NCI-H2196 treated with DMSO at 0.1 percent for 48 hours (cell line): ENCODE measurements around the gene PLEKHG5.

Experiments
- DNase-seq: peaks from one replicate; lab custom pipeline; 2025; ENCODE audit not compliant: unreplicated experiment; lab: John Stamatoyannopoulos, UW

PLEKHG5 gene

DNA sequence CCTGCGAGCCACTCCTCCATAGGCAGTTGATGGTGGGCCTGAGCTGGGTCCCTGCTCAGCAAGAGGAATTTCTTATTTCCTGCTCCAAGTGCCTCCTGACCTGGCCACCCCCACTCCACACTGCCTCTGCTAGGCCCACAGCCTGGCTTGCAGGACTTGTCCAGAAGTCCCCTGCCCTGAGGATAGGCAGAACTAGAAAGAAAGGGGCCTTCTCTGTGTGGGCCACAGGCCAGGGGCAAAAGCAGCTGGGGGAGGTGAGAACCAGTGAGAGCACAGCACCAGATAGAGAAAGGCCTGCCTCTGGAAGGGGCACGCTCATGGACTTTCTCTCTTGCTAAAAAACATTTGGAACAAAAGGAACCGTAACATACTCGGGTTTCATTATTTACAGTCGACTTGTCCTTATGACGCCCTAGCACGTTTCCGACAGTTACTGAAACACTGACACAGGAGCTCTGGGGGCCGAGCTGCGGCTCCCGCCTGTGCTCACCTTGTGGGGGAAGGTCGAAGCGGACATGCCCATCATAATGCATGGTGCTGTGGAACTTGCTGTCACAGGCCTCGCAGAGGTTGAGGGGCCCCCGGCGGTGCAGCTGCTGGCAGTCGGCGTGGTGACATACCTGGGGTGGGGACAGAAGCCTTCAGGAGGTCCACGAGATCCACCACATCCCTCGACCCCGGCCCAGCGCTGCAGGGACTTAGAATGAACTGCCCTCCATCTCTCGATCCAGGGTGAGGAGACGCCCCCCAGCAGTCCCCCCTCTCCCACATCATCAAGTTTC lies 14.2 kb downstream of the PLEKHG5 start:
- no peak for DNase-seq

DNA sequence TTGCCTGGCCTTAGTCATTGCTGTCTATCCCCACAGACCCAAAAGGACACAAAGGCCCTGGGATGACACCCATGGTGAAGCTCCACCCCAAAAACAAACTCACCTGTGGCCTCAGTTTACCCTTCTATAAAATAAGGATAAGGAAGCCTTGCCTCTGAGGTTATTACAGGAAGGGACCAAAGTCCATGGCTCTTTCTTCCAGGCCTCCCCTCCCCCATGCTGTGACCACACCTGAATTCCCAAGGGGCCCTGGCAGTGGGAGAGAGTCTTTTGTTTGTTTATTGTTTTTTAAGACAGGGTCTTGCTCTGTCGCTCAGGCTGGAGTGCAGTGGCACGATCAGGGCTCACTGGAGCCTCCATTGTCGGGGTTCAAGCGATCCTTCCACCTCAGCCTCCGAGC lies 15.0 kb downstream of the PLEKHG5 start:
- no peak for DNase-seq

DNA sequence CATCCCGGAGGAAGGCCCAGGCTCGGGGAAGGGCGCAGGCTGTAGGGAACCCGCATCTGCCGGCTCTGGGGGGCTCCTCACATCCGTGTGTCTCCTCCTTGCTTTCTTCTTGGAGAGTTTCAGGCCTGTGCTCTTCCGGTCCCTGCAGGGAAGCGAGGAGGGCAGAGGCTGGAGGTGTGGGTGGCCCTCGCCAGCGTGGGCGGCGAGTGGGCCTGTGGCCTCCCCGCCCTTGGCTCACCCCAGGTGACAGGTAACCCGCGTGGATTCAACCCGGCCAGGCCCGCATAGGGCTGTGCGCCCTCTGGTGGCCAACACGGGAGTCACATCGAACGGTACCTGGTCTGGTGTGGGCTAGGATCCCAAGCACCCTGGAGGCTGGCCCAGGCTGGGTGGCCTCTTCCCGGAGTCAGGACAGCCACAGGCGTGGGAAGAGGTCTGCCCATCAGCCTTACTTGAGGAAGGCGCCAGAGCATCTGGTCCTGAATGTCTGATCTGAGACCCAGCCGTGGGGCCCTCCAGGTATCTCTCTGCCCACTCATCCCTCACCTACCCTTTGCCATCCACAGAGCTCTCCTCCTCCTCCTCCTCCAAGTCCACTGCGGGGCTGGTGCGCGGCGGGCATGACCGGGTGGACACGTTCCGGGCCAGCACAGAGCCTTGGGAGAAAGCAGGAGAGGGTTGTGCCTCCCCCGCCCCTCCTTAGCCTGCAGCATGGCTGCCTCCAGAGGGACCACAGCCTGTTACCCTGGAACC lies 15.9 kb downstream of the PLEKHG5 start:
- no peak for DNase-seq

DNA sequence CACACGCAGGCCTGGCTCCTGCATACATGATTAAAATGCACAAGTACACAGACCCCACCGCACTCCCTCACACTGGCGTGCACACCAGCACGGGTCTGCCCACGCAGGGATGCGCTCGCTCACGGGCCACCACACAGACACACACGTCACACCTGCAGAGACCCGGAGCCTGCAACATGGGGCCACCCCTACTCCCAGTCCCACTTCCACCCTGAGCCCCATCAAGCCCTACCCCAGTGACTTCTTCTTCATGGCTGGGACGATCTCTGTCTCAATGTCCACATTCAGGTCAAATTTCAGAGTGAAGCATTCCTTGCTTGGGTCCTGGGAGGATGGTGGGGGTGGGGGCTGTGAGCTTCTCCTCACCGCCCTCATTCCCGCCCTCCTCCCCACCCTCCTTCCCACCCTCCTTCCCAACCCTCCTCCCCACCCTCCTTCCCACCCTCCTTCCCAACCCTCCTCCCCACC lies 16.6 kb downstream of the PLEKHG5 start:
- DNase-seq: no peak

DNA sequence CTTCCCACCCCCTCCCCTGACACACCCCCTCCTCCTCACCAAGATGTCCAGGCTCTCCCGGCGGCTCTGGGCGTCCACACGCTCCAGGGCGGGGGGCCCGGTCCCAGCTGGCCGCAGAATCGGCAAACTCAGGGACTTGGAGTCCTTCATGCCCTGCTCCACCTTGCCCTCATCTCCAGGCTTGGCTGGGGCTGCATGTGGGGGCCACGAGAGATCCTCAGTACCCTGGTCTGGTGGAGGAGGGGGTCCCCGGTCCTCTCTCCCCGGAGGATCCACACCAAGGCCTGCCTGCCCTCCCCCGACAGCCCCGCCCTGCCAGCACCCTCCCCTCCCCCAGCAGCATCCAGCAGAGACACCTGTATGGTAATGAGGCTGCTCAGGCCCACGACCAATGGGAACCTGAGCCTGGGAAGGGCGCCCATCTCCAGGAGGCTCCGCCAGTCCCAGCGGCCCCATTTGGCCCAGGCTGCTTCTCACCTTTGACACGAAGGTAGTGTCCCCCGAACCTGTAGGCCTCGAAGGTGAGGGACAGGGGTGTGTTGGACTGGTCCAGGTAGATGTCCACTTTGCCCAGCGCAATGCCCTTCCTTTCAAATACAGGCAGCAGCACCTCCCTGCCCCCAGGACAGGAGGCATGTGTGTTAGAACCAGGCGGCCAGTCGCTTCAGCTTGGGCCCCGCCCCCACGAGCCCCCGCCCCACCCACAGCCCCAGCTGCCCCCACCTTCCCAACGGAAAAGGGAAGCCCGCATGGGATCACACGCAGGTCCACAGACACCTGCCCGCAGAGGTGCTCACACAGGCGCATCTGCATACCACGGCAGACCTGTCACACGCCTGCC lies 17.3 kb downstream of the PLEKHG5 start:
- peak; percentile 82 for DNase-seq

DNA sequence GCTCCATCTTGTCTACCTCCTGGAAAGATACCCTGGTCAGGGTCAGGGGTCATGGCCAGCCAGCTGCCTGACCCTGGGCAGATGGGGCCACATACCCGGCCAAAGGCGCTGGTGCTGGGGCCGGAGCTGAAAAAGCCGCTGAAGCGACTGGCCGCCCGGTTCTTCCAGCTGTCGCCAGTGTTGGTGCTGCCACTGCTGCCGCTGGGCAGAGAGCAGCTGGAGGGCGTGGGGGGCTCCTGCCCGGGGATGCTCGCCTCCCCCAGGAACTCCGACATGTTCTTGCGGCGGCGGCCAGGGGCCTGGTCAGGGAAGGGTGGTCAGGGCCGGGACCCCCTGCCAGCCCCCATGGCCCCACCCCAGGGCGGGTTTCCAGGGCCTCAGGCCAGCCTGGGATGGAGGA lies 18.3 kb downstream of the PLEKHG5 start:
- no peak for DNase-seq

DNA sequence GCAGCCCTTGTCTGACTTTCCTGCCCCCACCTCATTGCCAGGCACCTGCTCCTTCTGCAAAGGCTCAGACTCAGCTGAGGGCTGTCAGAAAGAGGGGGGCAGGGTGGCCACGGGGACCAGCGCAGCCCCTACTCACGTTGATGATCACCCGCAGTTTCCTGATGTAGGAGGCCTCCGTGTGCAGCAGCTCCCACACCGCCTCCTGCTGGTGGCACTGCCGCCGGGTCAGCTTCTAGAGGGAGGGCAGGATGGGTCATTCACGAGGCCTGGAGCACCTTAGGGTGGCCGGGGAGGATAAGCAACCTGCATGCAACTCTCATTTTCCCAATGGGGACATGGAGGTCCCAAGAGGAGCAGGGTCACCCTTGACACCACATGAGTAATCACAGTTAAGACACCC lies 19.1 kb downstream of the PLEKHG5 start:
- DNase-seq: no peak

DNA sequence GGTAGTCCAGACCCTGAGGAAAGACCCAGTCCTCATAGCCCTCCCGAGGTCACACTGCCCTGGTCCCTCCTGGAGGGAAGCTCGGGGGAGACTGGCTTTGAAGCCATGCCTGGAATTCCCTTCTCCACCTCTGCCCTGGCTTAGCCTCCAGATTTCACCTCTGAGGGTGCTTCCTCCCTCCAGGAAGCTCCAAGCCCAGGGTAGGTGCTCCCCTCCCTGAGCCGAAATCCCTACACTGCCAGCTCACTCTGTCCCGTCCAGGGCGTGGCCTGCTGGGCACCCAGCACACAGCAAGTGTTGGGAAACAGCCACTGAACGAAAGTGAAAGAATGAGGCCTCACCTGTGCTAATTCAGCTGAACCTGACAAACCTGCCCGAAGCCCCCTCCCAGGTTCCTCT lies 19.5 kb downstream of the PLEKHG5 start:
- no peak for DNase-seq

DNA sequence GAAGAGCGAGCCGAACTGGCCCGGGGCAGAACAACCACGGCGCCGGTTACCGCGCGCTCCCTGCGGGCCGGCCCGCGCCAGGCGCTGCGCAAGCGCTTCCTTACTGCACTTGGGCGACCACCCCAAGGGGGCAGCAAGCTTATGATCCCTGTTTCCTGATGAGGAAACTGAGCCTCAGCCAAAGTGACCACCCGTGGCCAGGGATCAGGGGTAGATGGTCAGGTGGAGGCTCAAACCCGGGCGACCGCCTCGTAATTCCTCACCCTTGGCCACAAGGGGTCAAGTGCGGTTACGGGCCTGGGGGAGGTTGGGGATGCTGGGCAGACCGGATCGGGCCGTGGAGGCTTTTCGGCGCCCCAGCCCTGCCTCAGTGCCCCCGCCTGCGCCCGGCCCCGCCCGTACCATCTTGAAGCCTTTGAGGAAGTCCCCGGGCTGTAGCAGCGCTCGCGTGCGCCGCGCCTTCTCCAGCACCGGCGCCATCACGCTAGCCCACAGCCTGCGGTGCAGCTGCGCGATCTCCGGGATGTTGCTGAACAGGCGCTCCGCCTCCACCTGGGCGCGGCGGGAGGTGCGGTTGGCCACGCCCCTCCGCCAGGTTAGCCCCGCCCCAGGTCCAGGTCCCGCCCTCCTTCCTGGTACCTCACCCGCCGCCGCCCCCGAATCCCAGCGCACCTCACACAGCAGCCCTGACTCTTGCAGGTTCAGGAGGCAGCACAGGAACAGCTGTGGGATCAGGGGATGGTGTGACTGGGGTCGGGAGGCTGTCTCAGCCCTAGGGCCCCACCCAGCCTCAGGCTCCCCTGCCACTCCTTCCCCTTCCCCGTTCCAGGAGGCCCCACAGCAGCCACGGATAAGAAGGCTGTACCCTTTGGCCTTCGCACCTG lies 20.1 kb downstream of the PLEKHG5 start:
- DNase-seq: no peak

DNA sequence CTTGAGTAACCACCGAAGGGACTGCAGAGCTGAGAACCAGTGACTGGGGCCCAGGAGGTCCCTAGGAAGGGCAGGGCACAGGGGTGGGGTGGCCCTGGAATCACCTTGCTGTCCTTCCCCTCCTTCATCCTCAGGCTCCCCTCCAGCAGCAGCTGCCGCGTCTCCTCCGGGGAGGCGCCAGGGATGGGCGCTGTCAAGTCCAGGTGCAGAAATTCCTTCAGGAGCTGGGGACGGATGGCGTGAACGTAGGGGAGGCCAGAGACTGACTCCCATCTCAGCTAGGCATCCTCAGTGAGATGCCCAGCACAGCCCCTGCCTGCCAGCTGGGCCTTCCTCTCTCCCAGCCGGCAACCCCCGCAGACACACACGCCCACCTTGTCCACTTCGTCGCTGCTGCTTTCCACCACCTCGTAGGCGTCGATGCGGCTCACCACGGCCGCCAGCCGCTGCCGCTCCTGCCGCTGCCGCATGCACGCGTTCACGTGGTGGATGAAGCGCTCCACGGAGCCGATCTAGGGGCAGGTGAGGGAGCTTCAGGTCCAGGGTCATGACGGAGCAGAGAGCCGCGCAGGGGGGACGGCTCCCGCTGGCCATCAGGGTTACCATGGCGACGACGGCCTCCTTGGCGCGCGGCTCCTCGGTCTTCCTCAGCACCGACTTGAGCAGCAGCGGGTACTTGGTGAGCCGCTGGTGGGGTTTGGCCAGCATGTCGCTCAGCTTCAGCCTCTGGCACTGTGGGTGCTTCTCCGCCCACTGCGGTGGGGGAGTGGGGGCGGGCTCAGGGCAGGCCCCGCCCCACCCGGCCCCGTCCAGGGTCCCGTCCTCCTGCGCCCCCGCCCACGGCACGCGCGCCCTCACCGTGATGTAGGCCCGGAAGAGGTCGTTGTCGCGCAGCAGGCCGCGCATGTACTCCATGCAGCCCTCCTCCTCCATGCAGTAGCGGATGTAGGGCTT lies 21.1 kb downstream of the PLEKHG5 start:
- no peak for DNase-seq

DNA sequence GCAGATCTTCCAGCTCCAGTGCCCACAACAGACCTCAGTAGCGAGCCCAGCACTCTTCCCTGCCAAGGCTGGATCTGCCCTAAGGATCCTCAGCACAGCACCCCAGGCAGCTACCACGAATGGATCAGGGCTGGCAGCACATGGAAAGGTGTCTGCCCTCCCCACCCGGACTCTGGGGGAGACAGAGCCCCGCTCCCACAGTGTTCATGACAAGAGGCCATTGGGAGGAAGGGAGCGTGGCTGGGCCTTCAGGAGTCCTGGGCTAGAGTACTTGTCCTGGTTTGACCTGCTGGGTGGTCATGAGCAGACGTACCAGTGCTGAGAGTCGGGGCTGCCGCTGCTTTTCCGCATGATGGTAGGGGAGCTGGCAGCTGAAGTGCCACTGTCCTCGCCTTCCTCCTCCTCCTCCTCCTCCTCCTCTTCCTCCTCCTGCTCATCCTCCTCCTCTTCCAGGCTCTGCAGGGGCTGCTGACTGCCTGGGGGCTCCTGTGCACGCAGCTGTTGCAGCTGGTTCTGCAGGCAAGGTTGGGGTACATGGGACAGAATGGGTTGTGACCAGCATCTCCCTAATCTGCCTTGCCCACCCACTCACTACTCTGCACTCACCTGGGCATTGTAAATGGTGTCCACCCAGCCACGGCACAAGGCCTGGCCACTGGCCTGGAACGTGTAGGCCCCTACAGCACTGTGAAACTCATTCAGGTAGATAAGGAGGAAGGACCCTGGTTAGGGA lies 22.6 kb downstream of the PLEKHG5 start:
- no peak for DNase-seq

DNA sequence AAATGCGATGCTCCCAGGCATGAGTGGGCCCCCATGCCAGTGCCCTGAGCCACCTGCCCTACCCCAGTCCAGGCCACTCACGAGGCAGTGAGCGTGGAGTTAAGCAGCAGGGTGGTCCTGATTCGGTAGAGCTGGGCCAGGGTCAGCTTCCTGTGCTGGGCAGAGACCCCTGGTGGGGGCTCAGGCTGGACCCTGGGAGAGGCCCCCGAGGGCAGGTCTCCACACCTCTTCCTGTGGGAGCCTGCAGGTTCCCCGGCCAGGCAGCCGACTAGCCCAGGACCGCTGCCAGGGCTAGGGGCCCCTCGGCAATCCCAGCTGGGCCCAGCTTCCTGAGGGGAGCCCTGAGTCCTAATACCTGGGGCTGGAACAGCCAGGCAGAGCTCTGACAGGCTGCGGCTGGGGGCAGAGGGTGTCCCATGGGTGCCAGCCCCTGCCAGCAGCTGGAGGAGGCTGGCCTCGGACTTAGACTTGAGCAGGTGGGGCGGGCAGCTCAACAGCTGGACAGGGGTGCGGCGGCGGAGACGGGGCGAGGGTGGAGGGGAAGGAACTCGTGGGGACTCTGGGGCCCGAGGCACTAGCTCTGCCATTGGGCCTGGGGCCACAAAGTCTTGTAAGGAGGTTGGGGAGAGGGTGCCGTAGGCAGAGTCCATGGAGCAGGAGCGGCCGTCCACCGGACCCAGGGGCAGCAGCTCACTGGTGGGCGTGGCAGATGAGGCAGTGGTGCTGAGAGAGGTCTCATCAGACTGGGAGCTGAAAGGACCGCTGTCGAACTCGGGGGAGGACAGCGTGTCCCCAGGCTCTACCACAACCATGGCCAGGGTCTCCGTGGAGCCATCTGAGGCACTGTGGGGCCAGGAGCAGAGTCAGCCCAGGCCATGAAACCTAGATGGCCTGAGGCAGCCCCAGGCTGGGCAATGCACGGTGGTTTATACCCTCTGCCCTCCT lies 23.5 kb downstream of the PLEKHG5 start:
- DNase-seq: no peak

DNA sequence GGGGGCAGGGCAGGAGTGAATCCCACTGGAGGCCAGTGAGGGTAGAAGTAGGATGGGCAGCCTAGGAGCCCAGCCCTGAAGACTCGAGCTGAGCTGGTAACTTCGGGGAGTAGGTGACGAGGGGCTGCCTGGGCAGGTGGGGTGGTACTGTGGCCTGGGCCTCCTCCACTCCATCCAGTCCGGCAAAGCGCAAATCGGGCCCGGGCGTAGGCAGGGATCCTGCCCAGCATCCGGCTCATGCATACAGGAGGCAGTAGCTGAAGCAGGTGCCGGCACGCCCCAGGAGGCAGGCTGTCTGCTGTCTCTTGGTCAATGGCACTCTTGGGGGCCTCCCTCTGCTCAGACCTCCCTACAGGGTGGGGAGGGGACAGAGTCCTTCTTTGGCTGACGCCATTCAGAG lies 24.2 kb downstream of the PLEKHG5 start:
- DNase-seq: no peak

DNA sequence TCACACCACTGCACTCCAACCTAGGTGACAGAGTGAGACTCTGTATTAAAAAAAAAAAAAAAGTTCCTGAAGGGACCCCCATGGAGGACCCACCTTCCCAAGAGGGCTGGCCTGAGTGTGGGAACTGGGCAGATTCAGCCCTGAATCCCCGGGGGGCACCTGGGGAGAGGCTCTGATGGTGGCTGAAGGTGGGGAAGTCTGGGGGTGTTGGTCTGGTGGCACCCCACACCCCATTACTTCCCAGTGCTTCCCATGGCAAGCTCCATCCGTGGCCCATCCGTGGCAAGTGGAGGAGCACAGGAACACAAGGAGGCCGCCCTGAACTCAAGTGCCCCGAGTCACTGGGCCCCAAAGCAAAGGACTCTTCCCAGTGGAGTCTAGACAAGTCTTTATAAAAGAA lies 24.7 kb downstream of the PLEKHG5 start:
- DNase-seq: no peak

DNA sequence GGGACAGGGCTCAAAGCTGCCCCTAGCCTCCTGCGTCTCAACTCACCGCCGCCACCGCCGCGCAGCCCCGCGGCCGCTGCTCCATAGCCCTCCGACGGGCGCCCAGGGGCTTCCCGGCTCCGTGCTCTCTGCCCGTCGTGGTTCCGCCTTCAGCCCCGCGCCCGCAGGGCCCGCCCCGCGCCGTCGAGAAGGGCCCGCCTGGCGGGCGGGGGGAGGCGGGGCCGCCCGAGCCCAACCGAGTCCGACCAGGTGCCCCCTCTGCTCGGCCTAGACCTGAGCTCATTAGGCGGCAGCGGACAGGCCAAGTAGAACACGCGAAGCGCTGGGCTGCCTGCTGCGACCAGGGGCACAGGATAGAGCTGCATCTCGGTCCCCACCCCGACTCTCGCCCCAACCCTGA lies 25.4 kb downstream of the PLEKHG5 start, which contains the start of gene TNFRSF25:
Gene TNFRSF25, minus strand, starts transcription at position 151 of the 400 bp plus-strand sequence. Its CDS starts 66 bp downstream, at position 85.
- no peak for DNase-seq

DNA sequence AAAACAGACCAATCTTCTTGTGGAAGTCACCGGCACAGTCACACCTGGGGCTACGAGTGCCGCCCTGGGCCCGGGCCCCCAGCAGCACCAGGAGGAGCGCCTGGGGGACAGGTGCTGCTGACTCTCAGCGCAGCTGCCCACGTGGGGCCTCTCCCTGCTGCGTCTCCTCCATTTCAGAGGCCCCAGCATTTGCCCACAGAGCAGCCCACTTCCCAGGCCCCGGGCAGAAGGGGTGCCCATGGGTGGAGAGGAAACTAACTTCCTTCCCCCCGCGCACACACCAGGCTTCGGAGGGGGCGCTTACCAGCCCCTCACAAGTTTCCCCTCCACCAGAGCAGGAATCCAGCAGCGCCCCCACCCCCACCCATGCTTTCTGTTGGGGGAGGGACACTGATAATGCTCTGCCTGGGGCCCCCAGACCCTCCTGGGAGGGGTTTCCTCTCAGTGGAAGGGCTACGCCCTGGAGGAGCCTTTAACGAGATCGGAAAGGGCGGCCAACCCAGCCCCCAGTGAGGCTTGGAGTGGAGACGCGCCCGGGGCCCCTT lies 25.9 kb downstream of the PLEKHG5 start:
- no peak for DNase-seq

DNA sequence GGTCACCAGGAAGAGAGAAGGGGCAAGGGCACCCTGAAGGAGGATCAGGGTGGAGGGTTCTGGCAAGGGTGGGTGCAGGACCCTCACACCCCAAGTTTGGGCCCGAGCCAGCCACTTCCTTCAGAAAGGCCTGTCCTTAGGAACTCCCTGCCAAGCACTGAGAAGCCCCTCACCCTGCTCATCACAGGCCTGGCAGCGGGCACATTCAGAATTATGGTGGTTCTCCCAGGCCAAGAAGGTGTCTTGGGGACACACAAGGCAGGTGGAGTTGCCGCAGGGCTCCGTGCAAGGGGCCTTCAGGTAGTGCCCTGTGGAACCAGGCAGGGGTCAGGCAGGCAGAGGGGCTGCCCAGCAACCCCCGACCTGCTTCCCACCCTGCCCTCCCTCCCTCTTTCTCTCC lies 26.6 kb downstream of the PLEKHG5 start:
- no peak for DNase-seq
